HG03139 (cell line): ENCODE results near the gene LGR4.
"Not testable (repeated sequence)": the region's sequence is repeated elsewhere in the genome, so short reads cannot be mapped to it uniquely, and the experiment has no call there.

ENCODE experiments used
- ATAC-seq: cut with Tn5 transposase; IDR thresholded peaks from one replicate; pipeline ENCODE4 v1.9.1; 2021; ENCODE audit not compliant: unreplicated experiment

LGR4 gene

DNA sequence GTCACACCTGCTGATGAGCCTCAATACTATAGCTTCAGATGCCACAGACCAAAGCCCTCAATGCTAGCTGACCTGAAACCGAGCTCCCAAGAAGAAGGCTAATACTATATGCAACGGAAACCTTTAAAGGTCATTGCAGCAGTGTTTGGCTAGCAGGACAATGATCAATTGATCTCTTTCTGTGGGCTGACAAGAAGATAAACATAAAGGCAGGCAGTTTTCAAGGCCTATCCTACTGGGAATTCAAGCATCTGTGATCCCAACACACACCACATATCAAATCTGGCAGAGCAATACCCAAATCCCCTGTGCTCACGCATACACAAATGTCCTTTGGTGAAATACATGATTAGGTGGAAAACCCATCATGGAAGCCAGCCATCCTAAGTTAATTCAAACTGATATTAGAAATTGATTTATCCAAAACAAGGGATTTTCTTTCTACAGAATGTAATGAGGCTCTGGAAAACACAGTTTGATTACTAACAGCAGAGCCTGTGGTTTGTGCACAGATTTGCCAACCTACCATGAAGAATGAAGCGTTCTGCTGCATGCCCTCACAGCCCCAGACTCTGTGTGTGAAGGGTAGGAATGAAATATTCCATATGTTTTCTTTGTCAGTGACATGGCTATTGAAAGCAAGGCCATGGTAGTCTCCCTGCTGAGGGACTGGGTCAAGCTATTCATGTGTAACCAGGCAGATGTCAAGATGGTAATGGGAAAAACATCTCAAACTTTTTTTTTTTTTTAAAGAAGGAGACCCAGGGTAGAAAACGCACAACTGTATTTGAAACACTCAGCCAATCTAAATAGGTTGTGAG, 12.2 kb downstream of the LGR4 start:
- ATAC-seq, result no peak

DNA sequence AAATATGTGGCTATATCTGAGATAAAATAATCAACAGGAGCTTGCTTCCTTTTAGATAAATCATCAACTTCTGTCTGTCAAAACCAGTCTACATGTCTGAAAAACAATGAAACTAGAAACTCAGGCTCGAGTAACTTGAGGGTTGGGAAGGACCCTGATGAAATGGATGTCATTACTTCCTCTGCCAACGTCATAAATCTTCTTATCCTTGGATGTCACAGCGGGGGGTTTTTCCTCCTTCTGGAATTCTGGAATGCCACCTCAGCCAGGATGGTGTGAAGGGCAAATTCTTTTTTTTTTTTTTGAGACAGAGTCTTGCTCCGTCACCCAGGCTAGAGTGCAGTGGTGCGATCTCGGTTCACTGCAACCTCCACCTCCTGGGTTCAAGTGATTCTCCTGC, 13.4 kb downstream of the LGR4 start:
- ATAC-seq, result no peak

DNA sequence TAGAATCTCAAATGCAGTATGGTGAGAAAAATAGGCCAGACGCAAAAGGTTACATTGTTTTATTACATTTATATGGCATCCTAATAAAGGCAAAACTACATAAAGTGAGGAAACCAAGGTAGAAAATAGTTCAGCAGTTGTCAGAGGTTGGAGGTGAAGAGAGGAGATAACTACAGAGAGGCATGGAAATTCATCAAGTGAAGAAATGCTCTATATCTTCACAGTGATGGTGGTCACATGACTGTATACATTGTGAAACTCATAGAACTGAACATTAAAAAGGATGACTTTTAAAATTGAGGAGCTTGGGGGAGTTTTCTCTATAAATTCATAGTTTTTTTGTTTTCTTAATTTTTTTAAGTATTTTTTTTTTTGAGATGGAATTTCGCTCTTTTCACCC, 14.4 kb downstream of the LGR4 start:
- no peak for ATAC-seq

DNA sequence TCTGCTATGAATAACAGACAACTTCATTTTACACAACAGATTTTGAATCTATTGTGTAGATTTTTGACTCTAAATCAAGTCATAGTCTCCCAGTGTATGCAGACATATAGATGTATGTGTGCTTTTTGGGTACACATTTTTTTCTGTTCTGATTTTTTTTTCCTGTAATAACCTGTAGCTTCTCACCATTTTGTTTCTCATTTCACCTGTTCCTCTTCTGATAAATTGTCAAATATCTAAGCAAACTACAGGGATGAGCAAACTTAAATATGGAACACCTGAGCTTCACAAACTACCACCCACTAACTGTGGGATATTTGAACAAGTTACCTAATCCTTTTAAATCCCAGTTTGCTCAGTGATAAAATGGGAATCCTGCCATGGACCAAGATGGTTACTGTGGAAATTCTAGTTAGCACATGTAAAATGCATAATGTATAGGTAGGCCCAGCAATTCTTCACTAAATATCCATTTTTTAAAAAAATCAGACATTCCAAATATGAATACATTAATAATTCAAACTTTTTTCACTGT, 15.7 kb downstream of the LGR4 start:
- ATAC-seq, result no peak

DNA sequence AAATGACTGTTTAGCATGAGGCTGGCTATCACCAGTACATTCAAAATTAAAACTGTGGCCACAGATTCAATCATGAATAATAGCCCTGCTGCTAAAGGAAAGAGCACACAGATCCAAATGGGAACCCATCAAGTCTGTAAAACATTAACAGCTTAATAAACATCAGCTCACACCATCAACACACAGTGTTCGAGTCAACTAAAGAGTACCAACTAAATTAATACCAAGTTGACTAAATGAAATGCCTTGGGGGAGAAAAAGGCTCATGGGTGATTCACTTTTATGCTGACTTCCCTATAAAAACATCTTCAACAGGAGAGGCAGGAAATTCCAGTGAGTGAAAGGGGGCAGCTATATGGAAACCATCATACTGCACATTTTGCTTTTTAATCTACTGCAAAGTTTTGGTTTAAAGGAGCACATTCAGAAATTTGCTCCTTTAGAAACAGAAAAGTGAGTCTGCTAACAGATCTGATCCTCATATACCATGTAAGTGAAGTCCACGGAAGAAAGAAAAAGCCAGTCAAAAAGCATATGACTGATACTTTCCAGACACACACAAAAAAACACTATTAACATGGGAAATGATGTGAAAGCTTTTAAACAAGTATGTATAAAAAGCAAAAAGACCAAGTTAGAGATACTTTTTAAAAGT, 16.3 kb downstream of the LGR4 start:
- no peak for ATAC-seq

DNA sequence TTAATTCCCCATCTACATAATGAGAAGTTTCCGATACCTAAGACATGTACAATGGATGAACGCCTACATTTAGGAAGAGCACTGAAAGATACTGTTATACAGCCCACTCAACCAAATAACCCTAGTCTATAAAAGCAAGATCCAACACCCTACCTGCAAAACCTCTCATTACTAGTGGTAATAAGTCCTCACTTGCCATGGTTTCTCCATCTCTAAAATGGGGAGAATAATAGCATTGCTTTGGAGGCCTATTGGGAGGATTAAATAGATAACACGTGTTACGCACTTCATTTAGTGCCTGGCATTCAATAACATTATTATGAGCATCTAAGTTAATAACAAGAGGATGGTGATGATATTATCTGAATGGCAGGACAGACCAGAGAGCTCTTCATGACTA, 16.9 kb downstream of the LGR4 start:
- no peak for ATAC-seq

DNA sequence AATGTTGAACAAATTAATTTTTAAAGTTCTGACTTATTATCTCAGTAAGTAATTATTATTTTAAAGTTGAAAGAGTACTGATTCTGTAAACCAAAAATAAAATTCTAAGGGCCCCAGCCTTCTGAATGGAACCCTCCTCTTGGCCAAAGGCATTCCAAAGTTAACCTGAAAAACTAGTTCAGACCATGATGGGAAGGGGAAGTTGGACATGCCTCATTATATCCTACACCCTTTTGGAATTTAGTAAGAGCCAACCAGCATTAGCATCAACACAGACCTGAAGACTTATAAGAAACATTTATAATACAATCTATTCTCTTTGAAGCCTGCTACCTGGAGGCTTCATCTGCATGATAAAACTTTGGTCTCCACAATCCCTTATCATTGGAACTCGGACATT, 18.9 kb downstream of the LGR4 start:
- no peak for ATAC-seq

DNA sequence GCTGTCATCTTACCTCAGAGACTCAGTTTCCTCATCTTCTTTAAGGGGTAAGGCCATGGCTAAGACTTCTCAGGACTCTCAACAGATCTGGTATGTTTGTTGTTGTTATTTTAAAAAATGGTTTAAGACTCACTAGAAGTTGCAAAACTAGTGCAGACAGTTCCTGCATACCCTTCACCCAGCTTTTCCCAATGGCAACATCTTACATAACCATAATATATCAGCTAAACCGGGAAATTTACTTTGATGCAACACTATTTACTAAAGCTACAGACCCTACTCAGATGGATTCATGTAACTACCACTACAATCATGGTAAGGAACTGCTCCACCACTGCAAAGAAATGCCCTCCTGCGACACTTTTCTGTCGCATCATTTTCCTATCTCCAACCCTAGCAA, 20.4 kb downstream of the LGR4 start:
- no peak for ATAC-seq

DNA sequence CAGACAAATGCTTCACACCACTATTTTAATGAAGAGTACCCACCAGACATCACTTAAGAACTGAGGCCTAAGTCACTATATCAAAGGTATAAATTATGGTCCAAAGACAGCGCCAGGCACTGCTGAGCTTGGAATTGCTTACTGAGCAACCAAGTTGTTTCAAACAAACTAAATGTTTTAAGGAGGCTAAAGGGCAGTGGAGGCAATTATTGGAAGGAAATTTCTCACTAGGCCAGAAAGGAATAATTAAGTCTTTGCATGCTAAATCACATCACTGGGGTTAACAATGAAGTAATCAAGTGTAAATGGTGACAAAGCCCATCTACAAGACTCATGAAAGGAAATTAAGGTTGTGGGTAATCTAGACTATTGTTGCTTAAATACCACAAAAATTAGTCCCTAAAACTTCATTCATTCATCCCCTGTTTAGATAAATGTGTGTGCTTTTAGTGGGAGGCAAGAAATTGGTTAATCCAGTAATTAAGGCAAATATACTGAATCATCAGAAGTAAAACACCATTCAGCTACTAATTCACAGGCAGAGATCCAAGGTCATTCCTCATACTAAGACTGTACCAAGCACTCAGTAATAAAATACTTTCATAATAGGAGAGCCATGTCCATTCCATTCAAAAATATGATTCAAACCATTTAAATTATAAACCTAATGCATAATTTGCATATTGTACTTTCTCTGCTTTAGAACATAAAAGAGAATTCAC, 21.2 kb downstream of the LGR4 start:
- ATAC-seq, result no peak

DNA sequence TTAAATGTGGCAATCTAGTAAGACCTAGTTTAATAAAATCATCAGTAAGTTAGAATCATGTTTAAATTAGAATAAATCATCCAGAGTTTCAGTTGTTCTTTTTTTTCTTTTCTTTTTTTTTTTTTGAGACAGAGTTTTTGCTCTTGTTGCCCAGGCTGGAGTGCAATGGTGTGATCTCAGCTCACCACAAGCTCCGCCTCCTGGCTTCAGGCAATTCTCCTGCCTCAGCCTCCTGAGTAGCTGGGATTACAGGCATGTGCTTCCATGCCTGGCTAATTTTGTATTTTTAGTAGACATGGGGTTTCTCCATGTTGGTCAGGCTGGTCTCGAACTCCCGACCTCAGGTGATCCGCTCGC, 24.4 kb downstream of the LGR4 start:
- ATAC-seq, result not testable (repeated sequence)

DNA sequence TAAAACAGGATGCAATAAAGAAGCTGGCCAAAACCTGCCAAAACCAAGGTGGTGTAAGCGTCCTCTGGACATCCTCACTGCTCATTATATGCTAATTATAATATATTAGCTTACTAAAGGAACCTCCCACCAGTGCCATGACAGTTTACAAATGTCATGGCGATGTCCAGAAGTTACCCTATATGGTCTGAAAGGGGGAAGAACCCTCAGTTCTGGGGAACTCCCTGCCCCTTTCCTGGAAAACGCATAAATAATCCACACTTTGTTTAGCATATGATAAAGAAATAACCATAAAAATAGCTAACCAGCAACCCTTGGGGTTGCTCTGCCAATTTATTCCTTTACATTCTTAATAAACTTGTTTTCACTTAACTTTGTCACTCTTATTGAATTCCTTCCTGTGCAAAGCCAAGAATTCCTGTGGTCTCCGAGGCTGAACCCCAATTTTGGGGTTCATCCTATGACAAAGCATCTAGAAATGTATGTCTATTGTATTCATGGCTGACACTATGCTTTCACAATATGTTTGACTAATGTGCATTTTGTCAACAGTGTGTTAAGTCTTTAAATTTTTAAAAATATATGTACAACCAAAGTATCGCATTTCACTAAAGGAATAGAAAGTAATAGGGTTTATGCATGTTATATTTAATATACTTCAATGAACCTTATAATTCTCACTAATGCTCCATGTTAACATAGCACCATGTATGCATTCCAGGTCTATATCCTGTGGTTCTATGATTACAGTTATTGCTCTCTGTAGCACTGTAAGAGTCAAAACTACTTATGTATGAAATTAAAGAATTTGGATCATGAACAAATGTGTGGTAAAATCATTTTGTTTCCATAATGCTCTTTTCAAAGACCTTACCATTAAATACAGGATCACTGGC, 25.1 kb downstream of the LGR4 start:
- no peak for ATAC-seq

DNA sequence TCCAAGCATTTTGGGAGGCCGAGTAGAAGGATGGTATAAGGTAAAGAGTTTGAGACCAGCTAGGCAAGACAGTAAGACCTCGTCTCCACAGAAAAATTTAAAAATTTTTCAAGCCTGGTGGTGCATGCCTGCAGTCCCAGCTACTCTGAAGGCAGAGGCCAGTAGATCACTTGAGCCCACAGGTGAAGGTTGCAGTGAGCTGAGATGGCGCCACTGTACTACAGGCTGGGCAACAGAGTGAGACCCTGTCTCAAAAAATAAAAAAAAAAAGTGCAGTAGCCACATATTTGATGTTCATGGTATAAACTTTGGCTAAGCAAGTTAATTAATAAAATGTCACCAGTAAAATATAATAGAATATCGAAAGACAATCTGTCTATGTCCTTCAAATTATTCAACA, 27.0 kb downstream of the LGR4 start:
- no peak for ATAC-seq

DNA sequence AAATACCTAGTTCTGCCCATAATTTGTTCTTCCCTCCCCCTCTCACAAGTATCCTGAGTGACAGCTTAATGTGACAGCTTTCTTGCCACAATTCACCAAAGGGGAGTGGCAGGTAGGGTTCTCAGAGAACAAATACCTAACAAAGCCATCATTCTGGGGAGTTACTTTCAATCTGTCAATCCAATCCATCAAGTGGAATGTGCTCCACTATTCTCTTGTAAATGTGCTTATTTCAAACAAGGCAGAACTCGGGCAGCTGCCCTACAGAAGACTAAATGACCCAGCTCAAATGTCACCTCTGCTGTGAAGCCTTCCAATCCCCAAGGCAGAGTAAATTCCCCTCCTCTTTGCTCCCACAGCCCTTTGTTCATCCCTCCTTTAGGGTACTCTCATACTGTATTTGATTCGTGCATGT, 27.8 kb downstream of the LGR4 start:
- ATAC-seq, result no peak

DNA sequence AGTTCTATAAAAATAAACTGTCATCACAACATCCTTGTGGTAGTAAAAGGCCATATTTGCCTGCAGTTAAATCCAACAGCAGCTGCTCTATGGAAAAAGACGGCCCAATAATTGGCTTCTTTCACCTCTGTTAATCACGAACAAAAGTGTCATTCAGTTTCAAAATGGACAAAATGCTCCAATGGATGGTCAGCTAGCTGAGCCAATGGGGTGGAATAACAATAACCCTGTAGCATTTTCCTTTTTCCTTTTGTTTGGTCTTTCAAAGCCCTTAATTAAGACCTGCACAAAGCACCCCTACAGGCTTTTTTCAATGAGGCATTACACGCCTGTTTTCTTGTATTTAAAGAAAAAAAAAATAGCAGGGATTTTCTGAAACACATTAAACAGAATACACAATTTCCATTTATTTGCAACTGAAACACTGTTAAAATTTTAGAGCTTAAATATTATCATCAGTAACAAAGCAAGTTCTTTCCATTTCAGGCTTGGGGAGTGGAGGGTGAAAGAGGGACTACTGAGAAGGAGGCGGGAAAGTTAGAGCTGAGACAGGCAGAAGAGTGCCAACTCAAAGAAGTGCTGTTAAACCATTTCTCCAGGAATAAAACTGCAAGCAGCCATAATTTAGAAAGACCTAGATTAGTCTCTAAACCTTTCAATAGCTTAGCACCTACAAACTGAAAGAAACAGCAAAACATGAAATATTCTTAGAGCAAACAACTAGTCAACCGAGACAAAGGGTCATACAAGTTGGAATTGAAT, 28.7 kb downstream of the LGR4 start:
- no peak for ATAC-seq

DNA sequence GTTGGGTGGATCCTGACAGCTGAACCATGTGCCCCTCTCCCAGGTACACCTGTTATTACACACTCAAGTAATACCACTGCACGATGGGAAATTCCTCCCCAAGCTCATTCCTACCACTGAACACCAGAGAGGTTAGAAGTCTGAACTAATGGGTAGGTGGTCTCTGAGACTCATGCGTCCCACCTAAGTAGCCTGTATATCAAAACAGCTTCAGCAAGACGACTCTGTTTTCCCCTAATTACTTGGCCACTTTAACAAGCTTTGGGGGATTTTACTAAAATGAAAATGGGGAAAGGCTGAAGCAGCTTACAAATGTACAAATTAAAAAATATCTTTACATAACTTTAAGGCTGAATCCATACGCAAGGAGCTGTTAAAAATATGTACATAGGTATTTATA, 29.4 kb downstream of the LGR4 start:
- no peak for ATAC-seq

DNA sequence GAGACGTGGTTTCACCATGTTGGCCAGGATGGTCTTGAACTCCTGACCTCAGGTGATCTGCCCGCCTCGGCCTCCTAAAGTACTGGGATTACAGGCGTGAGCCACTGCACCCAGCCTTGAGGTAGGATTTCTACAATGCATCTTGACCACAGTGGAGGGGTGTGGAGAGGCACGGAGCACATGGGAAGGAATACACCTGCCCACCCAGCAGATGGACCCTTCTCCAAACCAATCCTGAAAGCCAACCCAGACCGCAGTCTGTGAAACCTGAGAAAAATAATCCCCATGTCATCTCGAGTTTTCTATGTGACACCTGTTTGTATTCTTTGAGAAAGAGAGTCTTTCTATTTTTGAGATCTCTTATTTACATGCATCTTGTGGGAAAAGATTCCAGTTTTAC, 32.5 kb downstream of the LGR4 start:
- ATAC-seq, result no peak

DNA sequence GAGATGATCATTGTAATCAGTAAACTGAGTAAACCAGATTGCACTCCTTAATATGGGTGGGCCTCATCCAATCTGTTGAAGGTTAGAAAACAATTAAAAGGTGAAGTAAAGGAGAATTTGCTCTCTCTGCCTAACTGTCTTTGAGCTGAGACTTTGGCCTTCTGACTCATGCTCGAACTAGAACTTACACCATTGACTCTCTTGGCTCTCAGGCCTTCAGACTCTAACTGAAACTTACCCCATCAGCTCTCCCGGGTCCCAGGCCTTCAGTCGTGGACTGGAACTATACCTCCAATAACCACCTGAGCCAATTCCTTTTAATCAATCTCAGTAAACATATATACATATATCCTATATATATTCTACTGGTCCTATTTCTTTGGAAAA, 34.0 kb downstream of the LGR4 start:
- ATAC-seq, result no peak

DNA sequence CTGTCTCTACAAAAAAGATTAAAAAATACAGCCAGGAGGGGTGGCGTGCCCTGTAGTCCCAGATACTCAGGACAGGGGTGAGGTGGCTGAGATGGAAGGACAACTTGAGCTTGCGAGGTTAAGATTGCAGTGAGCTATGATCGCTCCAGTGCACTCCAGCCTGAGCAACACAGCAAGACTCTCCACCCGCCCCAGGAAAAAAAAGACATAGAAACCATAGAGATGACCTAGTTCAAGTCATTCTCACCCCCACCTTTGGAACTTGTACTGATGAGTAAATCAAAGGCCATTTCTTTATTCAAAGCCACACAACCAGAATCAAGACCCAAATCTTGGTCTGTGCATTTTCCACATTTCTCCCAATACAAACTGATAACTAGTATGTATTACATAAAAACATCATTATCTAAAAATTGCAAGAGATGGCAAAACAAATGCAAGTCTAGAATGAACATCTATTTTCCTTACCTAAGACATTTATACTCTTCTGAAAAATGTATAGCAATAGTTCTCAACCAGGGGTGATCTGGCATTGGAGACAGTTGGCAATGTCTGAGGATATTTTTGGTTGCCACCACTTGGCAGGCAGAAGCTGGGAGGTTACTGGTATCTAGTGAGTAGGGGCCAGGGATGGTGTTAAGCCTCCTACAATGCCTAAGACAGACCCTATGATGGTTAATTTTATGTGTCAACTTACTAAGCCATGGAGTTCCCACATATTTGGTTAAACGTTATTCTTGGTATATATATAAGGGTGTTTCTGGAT, 34.6 kb downstream of the LGR4 start:
- no peak for ATAC-seq

DNA sequence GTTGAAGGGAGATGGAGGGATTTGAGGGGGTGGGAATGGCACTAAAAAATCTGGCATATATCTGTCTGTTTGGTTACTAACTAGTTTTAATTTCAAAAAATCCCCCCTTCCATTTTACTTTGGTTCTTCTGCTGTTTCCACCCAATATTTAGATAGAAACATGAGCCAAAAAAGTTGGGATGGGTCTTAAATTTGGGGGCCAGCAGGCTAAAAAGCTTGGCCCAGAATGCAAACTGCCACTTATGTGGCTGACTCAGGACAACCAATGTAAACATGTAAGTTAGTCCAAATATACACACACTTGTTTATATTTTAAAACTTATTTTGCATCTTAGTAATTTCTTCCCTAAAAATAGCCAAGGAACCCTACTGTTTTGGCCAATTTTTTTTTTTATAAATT, 35.7 kb downstream of the LGR4 start:
- ATAC-seq, result no peak
